ENCODE data around the gene SWAP70. TPM values are rescaled to one million over a fixed set of nuclear protein-coding genes. Genes with fewer than 3 reads are reported as not detected.

SWAP70 gene
- total and polyA plus RNA-seq, 9 of the 15 experiments (the other 6 are each of a cell fraction or from before 2014, with no cell fraction given), result 1.7 to 4.9 (median 3.9) TPM

DNA sequence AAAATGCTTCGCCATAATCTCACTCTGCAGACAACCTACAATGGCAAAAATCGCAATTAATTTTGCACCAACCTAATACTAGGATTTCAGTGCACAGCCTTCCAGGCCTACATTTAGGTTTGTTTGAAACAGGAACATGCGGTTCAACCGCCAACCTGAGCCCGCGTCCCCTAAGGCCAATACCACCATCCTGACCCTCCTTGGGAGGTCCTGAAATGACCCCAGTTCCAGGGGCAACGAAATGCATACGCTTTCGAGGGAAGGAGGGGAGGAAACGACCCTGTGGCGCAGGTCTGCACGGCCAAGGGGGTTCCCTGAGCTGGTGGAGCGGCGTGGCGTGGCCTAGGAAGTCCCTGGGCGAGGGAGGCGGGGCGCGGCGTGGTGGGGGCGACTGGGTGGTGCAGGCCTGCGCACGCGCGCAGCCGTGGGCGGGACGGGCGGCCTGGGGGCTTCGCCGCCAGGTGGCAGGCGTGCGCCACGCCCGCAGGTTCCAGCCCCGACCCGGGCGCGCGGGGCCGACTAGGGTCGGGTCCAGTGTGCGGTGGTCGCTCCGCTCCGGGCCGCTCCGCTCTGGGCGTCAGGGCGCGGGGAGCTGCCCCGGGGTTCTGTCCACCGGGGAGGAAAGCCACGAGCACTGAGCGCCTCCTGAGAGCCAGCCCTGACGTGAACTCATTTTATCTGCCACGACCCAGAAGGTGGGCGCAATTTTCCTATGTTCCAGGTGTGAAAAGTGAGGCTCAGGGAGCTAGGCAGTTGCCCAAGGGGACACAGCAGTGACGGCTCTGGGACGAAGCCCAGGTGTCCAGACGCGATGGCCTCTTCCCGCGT, 94.1 kb downstream of the SWAP70 start (continued):
- TF ChIP-seq, protein P1, sequence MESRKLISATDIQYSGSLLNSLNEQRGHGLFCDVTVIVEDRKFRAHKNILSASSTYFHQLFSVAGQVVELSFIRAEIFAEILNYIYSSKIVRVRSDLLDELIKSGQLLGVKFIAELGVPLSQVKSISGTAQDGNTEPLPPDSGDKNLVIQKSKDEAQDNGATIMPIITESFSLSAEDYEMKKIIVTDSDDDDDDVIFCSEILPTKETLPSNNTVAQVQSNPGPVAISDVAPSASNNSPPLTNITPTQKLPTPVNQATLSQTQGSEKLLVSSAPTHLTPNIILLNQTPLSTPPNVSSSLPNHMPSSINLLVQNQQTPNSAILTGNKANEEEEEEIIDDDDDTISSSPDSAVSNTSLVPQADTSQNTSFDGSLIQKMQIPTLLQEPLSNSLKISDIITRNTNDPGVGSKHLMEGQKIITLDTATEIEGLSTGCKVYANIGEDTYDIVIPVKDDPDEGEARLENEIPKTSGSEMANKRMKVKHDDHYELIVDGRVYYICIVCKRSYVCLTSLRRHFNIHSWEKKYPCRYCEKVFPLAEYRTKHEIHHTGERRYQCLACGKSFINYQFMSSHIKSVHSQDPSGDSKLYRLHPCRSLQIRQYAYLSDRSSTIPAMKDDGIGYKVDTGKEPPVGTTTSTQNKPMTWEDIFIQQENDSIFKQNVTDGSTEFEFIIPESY (CRISPR knock-in tag; IDR thresholded peaks at IDR 0.05), result peak; percentile 98
- TF ChIP-seq JUNB (CRISPR knock-in tag; conservative IDR thresholded peaks at IDR 0.05) (no peak), SNIP1 (IDR thresholded peaks at IDR 0.05; ENCODE audit: low read depth) (no peak), SAFB (IDR thresholded peaks at IDR 0.05; ENCODE audit: borderline replicate concordance, low read depth, low read length) (no peak), MECOM (CRISPR knock-in tag; IDR thresholded peaks at IDR 0.05) (0 out of 2 replicates have a peak, but pooled peaks have one; percentile 13), TEAD2 (tag; IDR thresholded peaks at IDR 0.05) (no peak), ZNF174 (CRISPR knock-in tag; IDR thresholded peaks at IDR 0.05) (no peak), ZNF586 (CRISPR knock-in tag; conservative IDR thresholded peaks at IDR 0.05) (no peak), BACH1 (tag; IDR thresholded peaks at IDR 0.05) (no peak), NCOA2 (IDR thresholded peaks at IDR 0.05; ENCODE audit: partially characterized antibody in 2 of 2) (no peak), ADNP (tag; IDR thresholded peaks at IDR 0.05) (no peak), BRF1 (IDR thresholded peaks at IDR 0.05; ENCODE audit: borderline replicate concordance, extremely low read depth, insufficient read length) (no peak), XRCC4 (IDR thresholded peaks at IDR 0.05; ENCODE audit: extremely low read depth, insufficient read depth, insufficient read length) (no peak), EHMT2 (IDR thresholded peaks at IDR 0.05) (no peak), MCM3 (IDR thresholded peaks at IDR 0.05) (no peak), BHLHE40 (IDR thresholded peaks at IDR 0.05; ENCODE audit: low read length) (0 out of 2 replicates have a peak, but pooled peaks have one; percentile 22)
- TF ChIP-seq, protein P2, sequence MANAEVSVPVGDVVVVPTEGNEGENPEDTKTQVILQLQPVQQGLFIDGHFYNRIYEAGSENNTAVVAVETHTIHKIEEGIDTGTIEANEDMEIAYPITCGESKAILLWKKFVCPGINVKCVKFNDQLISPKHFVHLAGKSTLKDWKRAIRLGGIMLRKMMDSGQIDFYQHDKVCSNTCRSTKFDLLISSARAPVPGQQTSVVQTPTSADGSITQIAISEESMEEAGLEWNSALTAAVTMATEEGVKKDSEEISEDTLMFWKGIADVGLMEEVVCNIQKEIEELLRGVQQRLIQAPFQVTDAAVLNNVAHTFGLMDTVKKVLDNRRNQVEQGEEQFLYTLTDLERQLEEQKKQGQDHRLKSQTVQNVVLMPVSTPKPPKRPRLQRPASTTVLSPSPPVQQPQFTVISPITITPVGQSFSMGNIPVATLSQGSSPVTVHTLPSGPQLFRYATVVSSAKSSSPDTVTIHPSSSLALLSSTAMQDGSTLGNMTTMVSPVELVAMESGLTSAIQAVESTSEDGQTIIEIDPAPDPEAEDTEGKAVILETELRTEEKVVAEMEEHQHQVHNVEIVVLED (CRISPR knock-in tag; IDR thresholded peaks at IDR 0.05), result no peak
- TF ChIP-seq, protein P3, sequence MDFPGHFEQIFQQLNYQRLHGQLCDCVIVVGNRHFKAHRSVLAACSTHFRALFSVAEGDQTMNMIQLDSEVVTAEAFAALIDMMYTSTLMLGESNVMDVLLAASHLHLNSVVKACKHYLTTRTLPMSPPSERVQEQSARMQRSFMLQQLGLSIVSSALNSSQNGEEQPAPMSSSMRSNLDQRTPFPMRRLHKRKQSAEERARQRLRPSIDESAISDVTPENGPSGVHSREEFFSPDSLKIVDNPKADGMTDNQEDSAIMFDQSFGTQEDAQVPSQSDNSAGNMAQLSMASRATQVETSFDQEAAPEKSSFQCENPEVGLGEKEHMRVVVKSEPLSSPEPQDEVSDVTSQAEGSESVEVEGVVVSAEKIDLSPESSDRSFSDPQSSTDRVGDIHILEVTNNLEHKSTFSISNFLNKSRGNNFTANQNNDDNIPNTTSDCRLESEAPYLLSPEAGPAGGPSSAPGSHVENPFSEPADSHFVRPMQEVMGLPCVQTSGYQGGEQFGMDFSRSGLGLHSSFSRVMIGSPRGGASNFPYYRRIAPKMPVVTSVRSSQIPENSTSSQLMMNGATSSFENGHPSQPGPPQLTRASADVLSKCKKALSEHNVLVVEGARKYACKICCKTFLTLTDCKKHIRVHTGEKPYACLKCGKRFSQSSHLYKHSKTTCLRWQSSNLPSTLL (IDR thresholded peaks at IDR 0.05), result no peak
- TF ChIP-seq, protein P4, sequence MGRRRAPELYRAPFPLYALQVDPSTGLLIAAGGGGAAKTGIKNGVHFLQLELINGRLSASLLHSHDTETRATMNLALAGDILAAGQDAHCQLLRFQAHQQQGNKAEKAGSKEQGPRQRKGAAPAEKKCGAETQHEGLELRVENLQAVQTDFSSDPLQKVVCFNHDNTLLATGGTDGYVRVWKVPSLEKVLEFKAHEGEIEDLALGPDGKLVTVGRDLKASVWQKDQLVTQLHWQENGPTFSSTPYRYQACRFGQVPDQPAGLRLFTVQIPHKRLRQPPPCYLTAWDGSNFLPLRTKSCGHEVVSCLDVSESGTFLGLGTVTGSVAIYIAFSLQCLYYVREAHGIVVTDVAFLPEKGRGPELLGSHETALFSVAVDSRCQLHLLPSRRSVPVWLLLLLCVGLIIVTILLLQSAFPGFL (CRISPR knock-in tag; IDR thresholded peaks at IDR 0.05), result no peak
- TF ChIP-seq, protein P5, sequence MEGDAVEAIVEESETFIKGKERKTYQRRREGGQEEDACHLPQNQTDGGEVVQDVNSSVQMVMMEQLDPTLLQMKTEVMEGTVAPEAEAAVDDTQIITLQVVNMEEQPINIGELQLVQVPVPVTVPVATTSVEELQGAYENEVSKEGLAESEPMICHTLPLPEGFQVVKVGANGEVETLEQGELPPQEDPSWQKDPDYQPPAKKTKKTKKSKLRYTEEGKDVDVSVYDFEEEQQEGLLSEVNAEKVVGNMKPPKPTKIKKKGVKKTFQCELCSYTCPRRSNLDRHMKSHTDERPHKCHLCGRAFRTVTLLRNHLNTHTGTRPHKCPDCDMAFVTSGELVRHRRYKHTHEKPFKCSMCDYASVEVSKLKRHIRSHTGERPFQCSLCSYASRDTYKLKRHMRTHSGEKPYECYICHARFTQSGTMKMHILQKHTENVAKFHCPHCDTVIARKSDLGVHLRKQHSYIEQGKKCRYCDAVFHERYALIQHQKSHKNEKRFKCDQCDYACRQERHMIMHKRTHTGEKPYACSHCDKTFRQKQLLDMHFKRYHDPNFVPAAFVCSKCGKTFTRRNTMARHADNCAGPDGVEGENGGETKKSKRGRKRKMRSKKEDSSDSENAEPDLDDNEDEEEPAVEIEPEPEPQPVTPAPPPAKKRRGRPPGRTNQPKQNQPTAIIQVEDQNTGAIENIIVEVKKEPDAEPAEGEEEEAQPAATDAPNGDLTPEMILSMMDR (IDR thresholded peaks at IDR 0.05 in 2 of 3, conservative IDR thresholded peaks at IDR 0.05 in 1 of 3; ENCODE audit: insufficient read depth in 2 of 3, low read depth in 1 of 3, low read length in 3 of 3), result peak; percentile 61 to 88 (median 76); a peak in 5 of 6 replicates

All from K562 (cell line).